ENCODE results near the gene TBC1D9B. TPM values are rescaled to one million over a fixed set of nuclear protein-coding genes. Genes with fewer than 3 reads are reported as not detected.

Gene TBC1D9B
- total and polyA plus RNA-seq, 4 experiments from 2014 or later: 9.3 to 85.0 (median 61.1) TPM

DNA sequence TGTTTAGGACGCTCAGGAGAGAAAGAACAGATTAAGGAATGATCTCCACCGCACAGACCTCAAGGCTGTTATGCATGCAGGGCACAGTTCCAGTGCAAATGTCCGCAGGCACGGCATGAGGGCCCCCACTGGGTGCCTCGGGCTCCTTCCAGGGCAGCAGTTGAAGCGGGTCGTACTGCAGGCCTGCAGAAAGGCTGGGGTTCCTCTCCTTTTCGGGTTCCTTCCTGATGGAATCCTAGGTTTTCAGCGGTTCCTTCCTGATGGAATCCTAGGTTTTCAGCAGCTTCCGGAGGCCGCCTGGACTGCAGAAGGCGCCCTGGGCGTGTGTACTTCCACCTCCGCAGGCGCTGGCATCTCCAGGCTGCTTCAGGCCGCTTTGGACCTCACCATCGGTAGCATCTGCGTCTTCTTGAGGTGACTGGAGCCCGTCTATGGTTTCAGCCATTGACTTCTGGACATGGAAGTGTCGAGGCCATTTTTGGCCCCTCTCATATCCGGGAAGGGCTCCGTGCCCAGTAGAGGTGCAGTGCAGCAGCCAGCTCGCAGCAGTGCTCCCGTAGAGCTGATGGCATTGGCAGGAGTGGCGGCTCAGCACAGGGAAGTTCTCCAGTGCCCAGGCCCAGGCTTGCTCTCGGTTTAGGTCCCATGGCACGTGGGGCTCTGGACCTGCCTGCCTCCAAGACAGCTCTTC lies 95.4 kb downstream of the TBC1D9B start:
- Mint-ChIP-seq H3K4me1 (peaks cover 1 to 11% (median 2%) of the 10 kb centered on the region in 4 donors), H3K9me3 (no peaks in the 10 kb centered on the region), H3K27ac (peak overlapping the region in 2 of 7 donors; percentile 15 to 51), H3K36me3 (peaks cover 11 to 14% of the 10 kb centered on the region in 2 donors), H3K4me3 (no peak overlapping the region), H3K27me3 (peaks cover 0 to 2% of the 10 kb centered on the region in 2 donors)
- intact Hi-C loops (cut with micrococcal nuclease): no loop called here
- Histone ChIP-seq H3K27me3 (ENCODE audit: insufficient read depth, low read length) (no peaks in the 10 kb centered on the region), H3K9me3 (ENCODE audit: control insufficient read depth in 1 of 2, low read length in 2 of 2) (no peaks in the 10 kb centered on the region), H3K4me3 (ENCODE audit: low read length in 2 of 2) (no peak overlapping the region), H3K4me1 (ENCODE audit: insufficient read depth, low read length) (peaks cover 2% of the 10 kb centered on the region), H3K36me3 (ENCODE audit: insufficient read depth, low read length) (peaks cover 5% of the 10 kb centered on the region), H3K27ac (ENCODE audit: low read depth, low read length) (no peak overlapping the region)
- no peak for DNase-seq
- CTCF ChIA-PET (ENCODE audit: partially characterized antibody): interaction anchor here (1.5 to 4.3 kb wide), 2 partner anchors 11 to 16 kb away, joined by 5 to 25 read pairs; no protein-coding TSS in a partner anchor
- POLR2A ChIA-PET (ENCODE audit: partially characterized antibody): interaction anchor here (1.9 kb wide), 1 partner anchor 17 kb away, joined by 7 read pairs; no protein-coding TSS in a partner anchor

Other genes with a start within 250 kb of the TBC1D9B start
- gene CBY3, start 226.9 kb downstream of the TBC1D9B start, total RNA-seq: under 1 TPM; 0.58 to 0.76 TPM
- gene CBY3, start 226.9 kb downstream of the TBC1D9B start, polyA plus RNA-seq: under 1 TPM; 0.36 to 0.56 TPM
- 100 to 1,000 TPM; 377 to 417 TPM for gene CANX, start 208.9 kb downstream of the TBC1D9B start, total RNA-seq
- gene CANX, start 208.9 kb downstream of the TBC1D9B start, polyA plus RNA-seq: 100 to 1,000 TPM; 259 to 394 TPM
- gene MAML1, start 175.1 kb downstream of the TBC1D9B start, total RNA-seq: 10 to 100 TPM; 52.4 to 56.5 TPM
- 10 to 100 TPM in 1 of 2 donors, 1 to 10 TPM in 1; 1.5 to 10.9 TPM for gene MAML1, start 175.1 kb downstream of the TBC1D9B start, polyA plus RNA-seq
- 1 to 10 TPM; 5.1 to 8.1 TPM for gene LTC4S, start 113.9 kb downstream of the TBC1D9B start, total RNA-seq
- 1 to 10 TPM; 4.2 to 9.4 TPM for gene LTC4S, start 113.9 kb downstream of the TBC1D9B start, polyA plus RNA-seq
- 100 to 1,000 TPM; 119 to 121 TPM for gene MGAT4B, start 101.0 kb downstream of the TBC1D9B start, total RNA-seq
- 10 to 100 TPM in 1 of 2 donors, 1 to 10 TPM in 1; 8.3 to 24.3 TPM for gene MGAT4B, start 101.0 kb downstream of the TBC1D9B start, polyA plus RNA-seq
- gene SQSTM1, start 87.0 kb downstream of the TBC1D9B start, total RNA-seq: 100 to 1,000 TPM; 300 to 303 TPM
- gene SQSTM1, start 87.0 kb downstream of the TBC1D9B start, polyA plus RNA-seq: 100 to 1,000 TPM; 188 to 212 TPM
- 100 to 1,000 TPM; 125 to 129 TPM for gene MRNIP, start 49.1 kb downstream of the TBC1D9B start, total RNA-seq
- gene MRNIP, start 49.1 kb downstream of the TBC1D9B start, polyA plus RNA-seq: 10 to 100 TPM; 11.4 to 17.2 TPM
- gene RNF130, start 163.9 kb upstream of the TBC1D9B start, total RNA-seq: 10 to 100 TPM; 18.1 to 21.2 TPM
- gene RNF130, start 163.9 kb upstream of the TBC1D9B start, polyA plus RNA-seq: 10 to 100 TPM; 16.8 to 18.0 TPM

Data from CD4-positive, alpha-beta memory T cell (primary cell).